HepG2 (cell line): ENCODE data around the gene ZNF282. TPM values are rescaled to one million over a fixed set of nuclear protein-coding genes. Genes with fewer than 3 reads are reported as not detected.

Experiments
- ARNT2 ChIP-seq: sonication (generic); formaldehyde crosslinking; IDR thresholded peaks from 2 replicates; pipeline ENCODE4 v1.8.0; 2022; ENCODE audit warnings: mild to moderate bottlenecking, low read depth, missing genetic modification reagents, moderate library complexity
- EZH2 ChIP-seq: conservative IDR thresholded peaks from 2 replicates; pipeline ENCODE4 v1.6.1; 2012; ENCODE audit warnings: mild to moderate bottlenecking, low read depth, low read length, moderate library complexity
- FOXP1 ChIP-seq, 2 experiments: fragments of 450-650 bp in 1 of 2; IDR thresholded peaks; 2 replicates each; pipeline ENCODE4 v1.6.1; 2017 to 2018; ENCODE audit warnings: antibody characterized with exemption in 1 of 2
- GABPA ChIP-seq, 2 experiments: IDR thresholded peaks; 2 replicates each; pipeline ENCODE4 v1.6.1; 2011 to 2016; ENCODE audit warnings: low read depth in 2 of 2, low read length in 1 of 2, missing biosample characterization in 1 of 2, missing genetic modification characterization in 1 of 2
- HDAC2 ChIP-seq: sonication (generic); formaldehyde crosslinking; IDR thresholded peaks from 2 replicates; pipeline ENCODE4 v1.4.0; 2020; ENCODE audit warnings: missing genetic modification reagents
- HOMEZ ChIP-seq: IDR thresholded peaks from 2 replicates; pipeline ENCODE4 v1.6.1; 2016; ENCODE audit warnings: low read depth
- MTF1 ChIP-seq: sonication (generic); formaldehyde crosslinking; IDR thresholded peaks from 2 replicates; pipeline ENCODE4 v1.5.0; 2020; ENCODE audit warnings: missing genetic modification reagents
- MTF2 ChIP-seq: sonication (generic); formaldehyde crosslinking; IDR thresholded peaks from 2 replicates; pipeline ENCODE4 v1.5.0; 2020; ENCODE audit warnings: missing genetic modification reagents, borderline replicate concordance
- NKX3-1 ChIP-seq: sonication (generic); formaldehyde crosslinking; IDR thresholded peaks from 2 replicates; pipeline ENCODE4 v1.5.0; 2020; ENCODE audit warnings: missing genetic modification reagents
- NRL ChIP-seq: sonication (generic); formaldehyde crosslinking; IDR thresholded peaks from 2 replicates; pipeline ENCODE4 v1.5.0; 2020; ENCODE audit warnings: missing genetic modification reagents, mild to moderate bottlenecking, moderate library complexity, borderline replicate concordance
- ONECUT2 ChIP-seq: sonication (generic); formaldehyde crosslinking; IDR thresholded peaks from 2 replicates; pipeline ENCODE4 v1.4.0; 2020; ENCODE audit warnings: missing genetic modification reagents
- PHF5A ChIP-seq: IDR thresholded peaks from one replicate; pipeline ENCODE4 v1.6.1; 2018; ENCODE audit warnings: low read depth, missing genetic modification reagents; ENCODE audit not compliant: unreplicated experiment
- POGZ ChIP-seq: sonication (generic); formaldehyde crosslinking; IDR thresholded peaks from 2 replicates; pipeline ENCODE4 v1.4.0; 2020; ENCODE audit warnings: mild to moderate bottlenecking, missing genetic modification reagents
- RFXAP ChIP-seq: sonication (generic); formaldehyde crosslinking; IDR thresholded peaks from 2 replicates; pipeline ENCODE4 v1.4.0; 2020; ENCODE audit warnings: missing genetic modification reagents, borderline replicate concordance
- SOX6 ChIP-seq, 2 experiments: fragments of 450-650 bp in 1 of 2; sonication (generic) in 1 of 2; formaldehyde crosslinking in 1 of 2; IDR thresholded peaks; 2 replicates each; pipeline versions ENCODE4 v1.4.0 to v1.6.1; 2017 to 2020; ENCODE audit warnings: antibody characterized with exemption in 1 of 2, mild to moderate bottlenecking in 1 of 2, missing genetic modification reagents in 1 of 2
- SP4 ChIP-seq: sonication (generic); formaldehyde crosslinking; IDR thresholded peaks from 2 replicates; pipeline ENCODE4 v1.8.1; 2023; ENCODE audit warnings: mild to moderate bottlenecking, missing genetic modification reagents
- TBP ChIP-seq: sonication (generic); formaldehyde crosslinking; IDR thresholded peaks from 2 replicates; pipeline ENCODE4 v1.5.0; 2020; ENCODE audit warnings: missing genetic modification reagents
- TGIF2 ChIP-seq: IDR thresholded peaks from 2 replicates; pipeline ENCODE4 v1.6.1; 2016; ENCODE audit warnings: control low read depth, missing compliant biosample characterization
- THRA ChIP-seq: sonication (generic); formaldehyde crosslinking; IDR thresholded peaks from 2 replicates; pipeline ENCODE4 v1.4.0; 2020; ENCODE audit warnings: missing genetic modification reagents, borderline replicate concordance
- ZNF256 ChIP-seq: sonication (generic); formaldehyde crosslinking; conservative IDR thresholded peaks from 2 replicates; pipeline ENCODE4 v1.4.0; 2020; ENCODE audit warnings: missing genetic modification reagents
- ZNF382 ChIP-seq: sonication (generic); formaldehyde crosslinking; IDR thresholded peaks from 2 replicates; pipeline ENCODE4 v1.5.0; 2020; ENCODE audit warnings: missing genetic modification reagents, mild to moderate bottlenecking, borderline replicate concordance
- ZNF761 ChIP-seq: sonication (generic); formaldehyde crosslinking; conservative IDR thresholded peaks from 2 replicates; pipeline ENCODE4 v1.4.0; 2020; ENCODE audit warnings: mild to moderate bottlenecking, missing genetic modification reagents
- ZSCAN22 ChIP-seq: sonication (generic); formaldehyde crosslinking; IDR thresholded peaks from 2 replicates; pipeline ENCODE4 v1.4.0; 2020; ENCODE audit warnings: mild to moderate bottlenecking, missing genetic modification reagents
- ZSCAN9 ChIP-seq: IDR thresholded peaks from 2 replicates; pipeline ENCODE4 v1.6.1; 2016; ENCODE audit warnings: borderline replicate concordance
- polyA plus RNA-seq, 8 experiments: library from polyadenylated mRNA; depleted of rRNA in 3 of 8; stranded (reverse) in 7 of 8; unstranded in 1 of 8; fragments of >200 nt; fragmentation: Illumina TruSeq in 4 of 8; extraction: Trizol in 4 of 8; gene quantifications; 2 replicates each; pipeline versions ENCODE4 v1.2.1 to v1.2.3, GENCODE V29; 2011 to 2016; ENCODE audit warnings: low read depth in 4 of 8, missing spikeins in 1 of 8, mixed read lengths in 1 of 8; ENCODE audit not compliant: insufficient read depth in 1 of 8
- total RNA-seq, 5 experiments: library from RNA; depleted of rRNA; stranded (reverse); fragments of >200 nt; fragmentation: Illumina TruSeq; extraction: Trizol; gene quantifications; 2 replicates each; pipeline ENCODE4 v1.2.3, GENCODE V29; 2016; ENCODE audit warnings: low read depth in 1 of 5
- TF ChIP-seq, protein P1 (sequence below): IDR thresholded peaks from 2 replicates; pipeline ENCODE4 v1.6.1; 2018; ENCODE audit warnings: missing genetic modification reagents
- TF ChIP-seq, protein P2 (sequence below): sonication (generic); formaldehyde crosslinking; IDR thresholded peaks from 2 replicates; pipeline ENCODE4 v1.4.0; 2020; ENCODE audit warnings: low read depth, mild to moderate bottlenecking, missing genetic modification reagents

ZNF282 gene
- total and polyA plus RNA-seq, 2 of the 13 experiments (the other 11 are each of a cell fraction or from before 2014, with no cell fraction given), result 9.1 to 20.9 TPM

- TF ChIP-seq ZSCAN9 (CRISPR knock-in tag) (no peak), TGIF2 (no peak), ZNF382 (CRISPR knock-in tag) (no peak), THRA (no peak), FOXP1 (IDR thresholded peaks at IDR 0.05) (no peak), FOXP1 (CRISPR knock-in tag; IDR thresholded peaks at IDR 0.05) (no peak), POGZ (CRISPR knock-in tag) (no peak), RFXAP (no peak), GABPA (IDR thresholded peaks at IDR 0.05; ENCODE audit: low read depth, low read length) (no peak), GABPA (CRISPR knock-in tag; IDR thresholded peaks at IDR 0.05; ENCODE audit: low read depth) (no peak), ONECUT2 (CRISPR knock-in tag) (0 out of 2 replicates have a peak, but pooled peaks have one; percentile 8), PHF5A (CRISPR knock-in tag) (no peak), SP4 (CRISPR knock-in tag) (no peak), TBP (CRISPR knock-in tag) (0 out of 2 replicates have a peak, but pooled peaks have one; percentile 32), ZNF761 (CRISPR knock-in tag) (no peak), ZSCAN22 (CRISPR knock-in tag) (no peak), NKX3-1 (CRISPR knock-in tag) (0 out of 2 replicates have a peak, but pooled peaks have one; percentile 0), HOMEZ (CRISPR knock-in tag) (no peak), NRL (CRISPR knock-in tag) (no peak), MTF2 (CRISPR knock-in tag) (0 out of 2 replicates have a peak, but pooled peaks have one; percentile 77), ARNT2 (CRISPR knock-in tag) (no peak), ZNF256 (0 out of 2 replicates have a peak, but pooled peaks have one; percentile 11), HDAC2 (peak; percentile 6; the same call in 1 of the 2 replicates), SOX6 (IDR thresholded peaks at IDR 0.05) (no peak), SOX6 (CRISPR knock-in tag; IDR thresholded peaks at IDR 0.05) (no peak), MTF1 (CRISPR knock-in tag) (no peak), EZH2 (no peak)
- TF ChIP-seq, protein P1, sequence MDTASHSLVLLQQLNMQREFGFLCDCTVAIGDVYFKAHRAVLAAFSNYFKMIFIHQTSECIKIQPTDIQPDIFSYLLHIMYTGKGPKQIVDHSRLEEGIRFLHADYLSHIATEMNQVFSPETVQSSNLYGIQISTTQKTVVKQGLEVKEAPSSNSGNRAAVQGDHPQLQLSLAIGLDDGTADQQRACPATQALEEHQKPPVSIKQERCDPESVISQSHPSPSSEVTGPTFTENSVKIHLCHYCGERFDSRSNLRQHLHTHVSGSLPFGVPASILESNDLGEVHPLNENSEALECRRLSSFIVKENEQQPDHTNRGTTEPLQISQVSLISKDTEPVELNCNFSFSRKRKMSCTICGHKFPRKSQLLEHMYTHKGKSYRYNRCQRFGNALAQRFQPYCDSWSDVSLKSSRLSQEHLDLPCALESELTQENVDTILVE (CRISPR knock-in tag), result no peak
- TF ChIP-seq, protein P2, sequence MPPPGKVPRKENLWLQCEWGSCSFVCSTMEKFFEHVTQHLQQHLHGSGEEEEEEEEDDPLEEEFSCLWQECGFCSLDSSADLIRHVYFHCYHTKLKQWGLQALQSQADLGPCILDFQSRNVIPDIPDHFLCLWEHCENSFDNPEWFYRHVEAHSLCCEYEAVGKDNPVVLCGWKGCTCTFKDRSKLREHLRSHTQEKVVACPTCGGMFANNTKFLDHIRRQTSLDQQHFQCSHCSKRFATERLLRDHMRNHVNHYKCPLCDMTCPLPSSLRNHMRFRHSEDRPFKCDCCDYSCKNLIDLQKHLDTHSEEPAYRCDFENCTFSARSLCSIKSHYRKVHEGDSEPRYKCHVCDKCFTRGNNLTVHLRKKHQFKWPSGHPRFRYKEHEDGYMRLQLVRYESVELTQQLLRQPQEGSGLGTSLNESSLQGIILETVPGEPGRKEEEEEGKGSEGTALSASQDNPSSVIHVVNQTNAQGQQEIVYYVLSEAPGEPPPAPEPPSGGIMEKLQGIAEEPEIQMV, result no peak
These were observed 66.0 kb downstream of the ZNF282 start (continued) for GRCh38 chr7:149261316-149261828.
